NCI-H748 (cell line): ENCODE measurements around the gene TRAPPC6A.
"Not testable (repeated sequence)": the region's sequence is repeated elsewhere in the genome, so short reads cannot be mapped to it uniquely, and the experiment has no call there.

Experiments used
- DNase-seq: peaks from one replicate; lab custom pipeline; 2025; ENCODE audit not compliant: unreplicated experiment; lab: John Stamatoyannopoulos, UW

Gene TRAPPC6A

GRCh38 chr19:45133661-45134060 lies 44.4 kb downstream of the TRAPPC6A start:
- no peak for DNase-seq

DNA sequence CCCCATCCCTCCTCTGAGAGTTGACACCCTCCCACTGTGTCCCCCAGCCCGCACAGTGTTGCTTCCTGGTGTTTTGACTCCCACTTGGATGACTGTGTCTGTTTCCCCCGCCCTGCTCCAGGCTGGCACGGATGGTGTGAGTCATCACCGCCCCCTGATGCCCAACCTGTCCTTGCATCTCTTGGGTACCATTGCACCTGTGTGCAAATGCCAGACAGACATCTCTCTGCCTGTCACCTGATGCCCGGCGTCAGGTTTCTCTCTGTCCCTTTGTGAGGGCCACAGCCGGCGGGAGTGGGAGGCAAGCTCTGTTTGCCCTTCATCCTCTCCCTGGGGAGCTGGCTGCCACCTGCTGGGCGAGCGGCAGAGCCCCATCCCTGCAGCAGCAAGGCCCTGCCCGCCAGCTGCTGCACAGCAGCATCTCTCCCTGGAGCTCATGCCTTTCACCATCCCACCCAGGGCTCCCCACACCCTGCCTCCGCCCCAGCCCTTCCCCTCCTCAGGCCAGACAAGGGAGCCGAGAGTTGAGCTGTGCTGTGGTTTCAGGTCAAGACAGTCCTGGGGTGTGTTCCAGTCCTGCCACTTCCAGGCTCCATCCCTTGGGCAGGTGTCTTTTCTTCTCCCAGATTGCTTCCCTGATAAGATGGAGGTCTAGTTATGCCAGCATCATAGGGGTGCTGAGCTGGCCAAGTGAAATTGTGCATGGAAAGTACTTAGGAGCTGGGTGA lies 47.0 kb downstream of the TRAPPC6A start:
- DNase-seq = peak; percentile 99

- DNase-seq = no peak
These were observed 47.8 kb downstream of the TRAPPC6A start for GRCh38 chr19:45130236-45130635.

DNA sequence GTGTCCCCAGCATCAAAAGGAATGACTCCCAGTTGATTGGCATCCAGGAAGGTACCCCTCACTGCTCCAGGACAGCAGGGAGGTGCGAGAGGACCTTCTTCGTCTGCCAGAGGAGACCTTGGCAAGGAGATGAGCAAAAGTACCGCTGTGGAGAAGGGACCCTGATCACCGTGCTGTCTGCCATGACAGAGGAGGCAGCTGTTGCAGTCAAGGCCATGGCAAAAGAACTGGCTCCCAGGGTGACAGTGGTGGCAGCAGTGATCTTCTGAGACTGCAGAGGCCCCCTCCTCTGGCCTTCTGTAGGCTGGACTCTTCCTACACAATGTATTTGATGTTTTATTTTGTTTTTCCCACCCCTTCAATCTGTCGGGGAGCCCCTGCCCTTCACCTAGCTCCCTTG lies 49.2 kb downstream of the TRAPPC6A start:
- DNase-seq = no peak

GRCh38 chr19:45128146-45128545 lies 49.9 kb downstream of the TRAPPC6A start:
- DNase-seq = no peak

GRCh38 chr19:45126654-45127053 lies 51.4 kb downstream of the TRAPPC6A start:
- no peak for DNase-seq

DNA sequence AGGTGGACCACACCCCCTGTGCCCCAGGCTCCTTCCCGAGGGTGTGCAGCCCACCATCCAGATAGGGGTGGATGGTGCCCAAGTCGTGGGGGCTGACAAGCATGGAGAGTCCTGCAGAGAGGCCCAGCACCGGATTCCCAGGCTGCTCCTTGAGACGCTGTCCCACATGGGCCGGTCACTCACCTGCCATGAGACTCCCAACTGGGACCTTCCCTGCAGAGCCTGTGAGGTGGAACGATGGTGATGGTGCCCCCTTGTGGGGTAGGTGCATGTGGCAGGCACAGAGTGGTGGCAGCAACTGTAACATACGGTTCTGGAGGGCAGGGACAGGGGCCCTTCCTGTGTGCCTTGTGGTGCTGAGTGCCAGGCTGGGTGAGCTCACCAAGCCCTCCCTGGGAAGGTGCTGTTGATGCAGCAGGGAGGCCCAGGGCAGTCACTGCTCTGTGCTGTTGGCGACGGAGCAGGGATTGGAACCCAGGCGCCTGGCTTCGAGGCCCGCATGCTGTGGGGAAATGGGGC lies 52.0 kb downstream of the TRAPPC6A start:
- peak; percentile 68 for DNase-seq

GRCh38 chr19:45125360-45125759 lies 52.7 kb downstream of the TRAPPC6A start:
- no peak for DNase-seq

- no peak for DNase-seq
These were observed 54.0 kb downstream of the TRAPPC6A start for GRCh38 chr19:45124021-45124420.

DNA sequence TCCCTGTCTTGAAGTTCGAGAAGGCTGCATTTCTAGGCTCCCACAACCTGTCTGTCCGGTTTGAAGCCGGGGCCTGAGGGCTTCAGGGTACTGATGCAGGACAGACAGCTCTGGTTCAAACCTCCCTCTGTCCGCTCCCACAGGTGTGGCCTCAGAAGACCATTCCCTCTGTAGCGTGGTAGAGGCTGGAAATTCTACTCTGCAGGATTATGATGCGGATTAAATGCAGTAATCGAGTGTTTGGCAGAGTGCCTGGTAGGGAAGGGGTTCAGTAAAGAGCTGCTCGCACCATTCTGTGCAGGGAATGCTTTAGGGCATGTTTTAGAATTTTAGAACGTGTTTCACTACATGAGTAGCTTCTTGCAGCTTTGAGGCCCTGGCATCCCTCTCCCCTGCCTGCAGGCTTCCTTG lies 54.6 kb downstream of the TRAPPC6A start:
- no peak for DNase-seq

DNA sequence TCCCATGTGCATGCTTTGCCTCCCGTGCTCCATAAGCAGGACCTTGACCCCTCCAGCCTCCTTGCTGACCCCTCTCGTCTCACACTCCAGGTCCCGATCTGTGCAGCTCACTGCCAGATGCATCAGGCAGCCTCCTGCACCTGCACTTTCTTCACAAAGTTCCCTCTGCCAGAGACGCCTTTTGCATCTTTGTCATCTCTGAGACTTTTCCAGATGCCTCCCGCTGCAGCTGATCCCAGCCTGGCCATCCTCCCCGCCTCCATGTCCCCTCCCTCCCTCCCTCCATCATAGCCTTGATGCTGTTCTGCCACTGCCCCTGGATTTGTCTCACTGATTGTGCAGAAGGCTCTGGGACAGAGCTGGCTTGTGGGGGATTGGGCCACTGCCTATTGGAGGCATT lies 55.2 kb downstream of the TRAPPC6A start:
- DNase-seq = no peak

DNA sequence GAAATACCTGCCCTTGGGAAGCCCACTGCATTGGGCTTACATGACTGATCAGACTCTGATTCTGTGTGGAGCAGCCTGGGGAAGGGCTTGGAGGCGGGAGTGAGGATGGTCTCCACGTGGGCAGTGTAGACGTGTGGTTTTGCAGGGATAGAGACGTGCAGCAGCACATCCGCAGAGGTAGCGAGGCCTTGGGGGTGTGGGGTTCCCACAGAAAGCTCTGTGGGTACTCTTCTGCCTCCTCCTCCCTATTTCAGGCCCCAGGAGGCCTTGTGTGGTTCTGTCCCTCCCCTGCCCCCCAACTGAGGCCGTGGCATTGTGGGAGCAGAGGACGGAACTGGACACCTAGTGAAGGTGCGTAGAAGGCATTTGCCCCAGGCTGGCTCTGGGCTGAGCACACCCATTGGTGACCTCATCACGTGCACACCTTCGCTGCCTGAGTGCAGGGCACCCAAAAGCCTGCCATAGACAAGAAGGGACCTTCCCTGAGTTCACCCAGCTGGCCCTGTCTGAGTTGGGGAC lies 56.2 kb downstream of the TRAPPC6A start:
- no peak for DNase-seq

GRCh38 chr19:45119582-45119981 lies 58.5 kb downstream of the TRAPPC6A start:
- DNase-seq = no peak

GRCh38 chr19:45118591-45119355 lies 59.3 kb downstream of the TRAPPC6A start:
- not testable (repeated sequence) for DNase-seq

GRCh38 chr19:45118106-45118505 lies 59.9 kb downstream of the TRAPPC6A start:
- no peak for DNase-seq

DNA sequence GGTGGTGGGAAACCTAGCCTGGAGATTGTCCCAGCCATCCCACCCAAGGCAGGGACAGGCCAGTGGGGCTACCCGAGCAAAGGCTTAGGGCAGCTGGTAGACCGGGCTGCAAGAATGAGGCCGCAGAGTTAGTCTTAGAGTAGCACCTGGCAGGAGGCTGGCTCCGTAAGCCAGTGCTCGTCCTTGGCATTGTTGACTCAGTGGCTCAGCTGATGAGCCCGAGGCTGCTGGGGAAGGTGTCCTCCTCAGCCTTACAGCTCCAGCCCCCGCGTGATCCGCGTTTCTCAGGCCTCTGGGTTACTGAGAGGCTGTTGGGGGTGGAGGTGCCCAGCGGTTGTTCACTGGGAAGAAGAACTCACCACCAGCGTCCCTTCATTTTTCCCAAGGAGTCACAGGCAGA lies 60.4 kb downstream of the TRAPPC6A start:
- peak; percentile 31 for DNase-seq

DNA sequence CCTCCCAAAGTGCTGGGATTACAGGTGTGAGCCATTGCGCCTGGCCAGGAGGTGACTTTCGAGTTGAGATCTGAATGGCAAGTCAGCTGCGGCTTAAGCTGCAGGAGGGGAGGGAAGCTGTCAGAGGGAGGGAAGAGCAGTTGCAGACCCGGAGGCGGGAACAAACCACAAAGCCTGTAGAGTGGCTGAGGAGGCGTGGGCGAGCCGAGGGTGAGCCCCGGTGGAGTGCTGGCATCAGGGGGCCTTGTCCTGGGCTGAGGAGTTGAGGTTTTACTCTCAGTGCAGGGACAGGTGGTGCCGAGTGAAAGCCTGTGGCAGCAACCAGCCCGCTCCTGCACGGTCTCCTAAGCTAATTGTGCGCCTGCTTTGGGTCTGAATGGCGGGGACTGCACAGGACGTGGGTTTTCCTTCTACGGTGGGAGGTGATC lies 60.9 kb downstream of the TRAPPC6A start:
- DNase-seq = no peak

GRCh38 chr19:45115809-45116615 lies 62.0 kb downstream of the TRAPPC6A start:
- no peak for DNase-seq

- DNase-seq = no peak
These were observed 63.9 kb downstream of the TRAPPC6A start for GRCh38 chr19:45114116-45114515.

DNA sequence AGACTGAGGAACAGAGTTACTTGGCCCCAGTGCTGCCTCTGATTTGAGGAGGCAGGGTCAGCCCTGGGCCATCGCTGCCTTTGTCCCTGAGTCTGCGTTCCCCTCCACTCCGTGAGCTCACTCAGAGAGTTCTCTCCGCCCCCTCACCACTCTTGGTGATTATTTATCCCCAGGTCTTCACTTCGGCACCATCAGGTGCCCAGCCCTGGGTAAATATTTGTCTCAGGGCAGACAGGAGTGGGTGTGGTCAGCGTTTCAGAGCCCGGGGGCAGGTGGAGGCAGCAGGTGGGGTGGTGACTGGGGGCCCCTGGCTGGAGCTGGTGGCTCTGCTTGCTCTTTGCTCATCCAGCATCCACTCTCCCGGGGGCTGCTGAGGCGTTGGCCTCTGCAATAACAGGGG lies 64.4 kb downstream of the TRAPPC6A start:
- DNase-seq = peak; percentile 100
